SK-N-SH treated with all-trans-retinoic acid at 6 μM for 48 hours (cell line): ENCODE data around the gene PDK1.

Experiments used
- ARNTL ChIP-seq: fragments of 450-650 bp; formaldehyde crosslinking; IDR thresholded peaks from 2 replicates; pipeline ENCODE4 v1.5.0; 2020; ENCODE audit warnings: low read depth, mild to moderate bottlenecking, moderate library complexity, borderline replicate concordance
- RARB ChIP-seq: fragments of 250-450 bp; sonication (Bioruptor Pico); IDR thresholded peaks from 2 replicates; pipeline ENCODE4 v1.8.0; 2021; ENCODE audit warnings: mild to moderate bottlenecking, moderate library complexity
- TCF4 ChIP-seq: fragments of 250-450 bp; sonication (Bioruptor Pico); IDR thresholded peaks from 2 replicates; pipeline ENCODE4 v1.8.0; 2021; ENCODE audit warnings: mild to moderate bottlenecking, moderate library complexity, borderline replicate concordance
- ZFP30 ChIP-seq: fragments of 450-650 bp; formaldehyde crosslinking; IDR thresholded peaks from 2 replicates; pipeline ENCODE4 v1.5.0; 2022; ENCODE audit warnings: mild to moderate bottlenecking, moderate library complexity

- TF ChIP-seq RARB (no peak), TCF4 (CRISPR knock-in tag) (no peak), ARNTL (CRISPR knock-in tag) (no peak), ZFP30 (CRISPR knock-in tag) (peak; percentile 64)
These were observed 22.2 kb downstream of the PDK1 start for GRCh38 chr2:172578054-172578453.
